Neural cell (in vitro differentiated cells): ENCODE data around the gene PADI2.

Experiments
- EP300 ChIP-seq: fragments of 450-650 bp; conservative IDR thresholded peaks from 2 replicates; pipeline ENCODE4 v1.6.1; 2014; ENCODE audit warnings: antibody characterized with exemption, mild to moderate bottlenecking, moderate library complexity; ENCODE audit not compliant: poor library complexity, severe bottlenecking
- EZH2 ChIP-seq: fragments of 200-600, 300-800 bp; shearing (Covaris generic), sonication (generic); IDR thresholded peaks from 2 replicates; pipeline ENCODE4 v1.6.1; 2014; ENCODE audit warnings: antibody characterized with exemption, low read length, borderline replicate concordance, mild to moderate bottlenecking; ENCODE audit not compliant: insufficient read depth, poor library complexity, severe bottlenecking
- POLR2AphosphoS5 ChIP-seq: IDR thresholded peaks from 2 replicates; pipeline ENCODE4 v1.6.1; 2012
- RAD21 ChIP-seq: fragments of 450-650 bp; conservative IDR thresholded peaks from 2 replicates; pipeline ENCODE4 v1.6.1; 2014; ENCODE audit warnings: antibody characterized with exemption, mild to moderate bottlenecking, moderate library complexity
- REST ChIP-seq: IDR thresholded peaks from 2 replicates; pipeline ENCODE4 v1.6.1; 2012; ENCODE audit warnings: borderline replicate concordance
- TF ChIP-seq, protein P1 (sequence below): fragments of 450-650 bp; IDR thresholded peaks from 2 replicates; pipeline ENCODE4 v1.5.1; 2014; ENCODE audit warnings: antibody characterized with exemption, mild to moderate bottlenecking, moderate library complexity; ENCODE audit not compliant: poor library complexity, severe bottlenecking

- TF ChIP-seq, protein P1, sequence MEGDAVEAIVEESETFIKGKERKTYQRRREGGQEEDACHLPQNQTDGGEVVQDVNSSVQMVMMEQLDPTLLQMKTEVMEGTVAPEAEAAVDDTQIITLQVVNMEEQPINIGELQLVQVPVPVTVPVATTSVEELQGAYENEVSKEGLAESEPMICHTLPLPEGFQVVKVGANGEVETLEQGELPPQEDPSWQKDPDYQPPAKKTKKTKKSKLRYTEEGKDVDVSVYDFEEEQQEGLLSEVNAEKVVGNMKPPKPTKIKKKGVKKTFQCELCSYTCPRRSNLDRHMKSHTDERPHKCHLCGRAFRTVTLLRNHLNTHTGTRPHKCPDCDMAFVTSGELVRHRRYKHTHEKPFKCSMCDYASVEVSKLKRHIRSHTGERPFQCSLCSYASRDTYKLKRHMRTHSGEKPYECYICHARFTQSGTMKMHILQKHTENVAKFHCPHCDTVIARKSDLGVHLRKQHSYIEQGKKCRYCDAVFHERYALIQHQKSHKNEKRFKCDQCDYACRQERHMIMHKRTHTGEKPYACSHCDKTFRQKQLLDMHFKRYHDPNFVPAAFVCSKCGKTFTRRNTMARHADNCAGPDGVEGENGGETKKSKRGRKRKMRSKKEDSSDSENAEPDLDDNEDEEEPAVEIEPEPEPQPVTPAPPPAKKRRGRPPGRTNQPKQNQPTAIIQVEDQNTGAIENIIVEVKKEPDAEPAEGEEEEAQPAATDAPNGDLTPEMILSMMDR, result no peak
- TF ChIP-seq POLR2AphosphoS5 (no peak), REST (no peak), EZH2 (no peak), EP300 (no peak), RAD21 (no peak)
Observed at GRCh38 chr1:17145648-17146047, 26.4 kb upstream of the PADI2 start.
